OCI-M2 (cell line): ENCODE results near the gene ALDH3B1.

Experiments
- DNase-seq: peaks from one replicate; lab custom pipeline; 2025; ENCODE audit not compliant: unreplicated experiment; lab: John Stamatoyannopoulos, UW

The ALDH3B1 gene

GRCh38 chr11:68043349-68044144 lies 33.4 kb downstream of the ALDH3B1 start:
- no peak for DNase-seq

- no peak for DNase-seq
Observed at GRCh38 chr11:68044145-68044813, 34.2 kb downstream of the ALDH3B1 start.

GRCh38 chr11:68044898-68045351 lies 34.8 kb downstream of the ALDH3B1 start:
- no peak for DNase-seq

GRCh38 chr11:68047437-68048290 lies 37.5 kb downstream of the ALDH3B1 start:
- no peak for DNase-seq

- DNase-seq = no peak
Observed at GRCh38 chr11:68048681-68049508, 38.8 kb downstream of the ALDH3B1 start.

GRCh38 chr11:68049509-68050370 lies 39.6 kb downstream of the ALDH3B1 start:
- DNase-seq = no peak

- DNase-seq = no peak
Observed at GRCh38 chr11:68050371-68050841, 40.3 kb downstream of the ALDH3B1 start.

- DNase-seq = no peak
Observed at GRCh38 chr11:68051191-68052136, 41.3 kb downstream of the ALDH3B1 start.

GRCh38 chr11:68052137-68052873 lies 42.2 kb downstream of the ALDH3B1 start:
- DNase-seq = no peak

GRCh38 chr11:68053117-68053516 lies 43.0 kb downstream of the ALDH3B1 start:
- DNase-seq = no peak

- DNase-seq = no peak
Observed at GRCh38 chr11:68053981-68054812, 44.1 kb downstream of the ALDH3B1 start.

- no peak for DNase-seq
Observed at GRCh38 chr11:68056317-68057285, 46.5 kb downstream of the ALDH3B1 start.

- DNase-seq = no peak
Observed at GRCh38 chr11:68057807-68058206, 47.7 kb downstream of the ALDH3B1 start.

GRCh38 chr11:68061508-68061907 lies 51.4 kb downstream of the ALDH3B1 start:
- no peak for DNase-seq

- DNase-seq = no peak
Observed at GRCh38 chr11:68064926-68065325, 54.8 kb downstream of the ALDH3B1 start.

GRCh38 chr11:68065841-68066240 lies 55.7 kb downstream of the ALDH3B1 start:
- DNase-seq = no peak
